HK-2 (cell line): ENCODE results near the gene PARD3.
"Not testable (repeated sequence)": the region's sequence is repeated elsewhere in the genome, so short reads cannot be mapped to it uniquely, and the experiment has no call there.

Experiments used
- DNase-seq: peaks from one replicate; pipeline ENCODE4 v3.0.0-alpha.2; 2018; ENCODE audit not compliant: unreplicated experiment

PARD3 gene

DNA sequence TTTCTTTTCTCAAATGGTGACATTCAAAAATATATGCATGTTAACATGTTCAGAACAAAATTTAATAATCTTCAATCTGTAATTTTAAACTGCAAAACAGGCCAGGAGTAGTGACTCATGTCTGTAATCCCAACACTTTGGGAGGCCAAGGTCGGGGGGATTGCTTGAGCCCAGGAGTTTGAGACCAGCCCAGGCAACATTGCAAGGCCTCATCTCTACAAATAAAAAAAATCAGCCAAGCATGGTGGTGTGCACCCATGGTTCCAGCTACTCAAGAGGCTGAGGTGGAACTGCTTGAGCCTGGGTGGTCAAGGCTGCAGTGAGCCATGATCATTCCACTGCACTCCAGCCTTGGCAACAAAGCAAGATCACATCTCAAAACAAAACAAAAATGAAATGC lies 394.3 kb downstream of the PARD3 start:
- DNase-seq: no peak

DNA sequence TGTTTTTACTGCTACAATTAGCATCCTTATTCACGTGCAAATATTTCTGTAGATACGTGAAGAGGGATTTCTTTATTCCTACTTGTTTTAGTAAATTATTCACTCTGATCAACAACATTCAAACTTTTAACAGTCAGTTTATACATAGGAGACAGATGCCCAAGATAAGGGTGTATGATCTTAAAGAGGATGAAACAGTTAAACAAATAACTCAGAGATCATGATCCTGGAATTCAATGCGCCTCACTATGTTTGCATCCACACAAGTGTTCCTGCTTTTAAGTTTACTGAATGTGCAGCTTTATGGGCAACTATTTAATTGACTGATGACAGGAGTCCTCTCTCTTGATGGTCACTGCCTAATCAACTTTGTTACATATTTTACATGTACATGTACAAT lies 394.8 kb downstream of the PARD3 start:
- no peak for DNase-seq

DNA sequence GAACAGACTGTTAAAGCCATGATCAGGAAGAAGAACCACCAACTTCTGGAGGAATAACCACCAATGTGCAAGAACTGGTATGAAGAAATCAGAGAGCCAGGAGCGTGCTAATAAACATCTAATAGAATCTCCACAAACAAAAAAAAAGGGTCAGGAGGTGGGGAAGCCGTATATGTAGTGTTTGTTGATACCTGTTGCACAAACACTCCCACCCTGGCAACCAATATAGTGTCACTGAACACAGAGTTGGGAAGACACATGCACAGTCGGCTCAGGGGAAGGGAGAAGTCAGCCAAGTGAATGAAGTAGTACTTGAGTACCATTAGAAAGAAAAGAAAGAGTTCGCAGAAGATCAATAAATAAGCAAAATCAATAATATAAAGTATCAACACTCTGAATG lies 400.1 kb downstream of the PARD3 start:
- DNase-seq: no peak

DNA sequence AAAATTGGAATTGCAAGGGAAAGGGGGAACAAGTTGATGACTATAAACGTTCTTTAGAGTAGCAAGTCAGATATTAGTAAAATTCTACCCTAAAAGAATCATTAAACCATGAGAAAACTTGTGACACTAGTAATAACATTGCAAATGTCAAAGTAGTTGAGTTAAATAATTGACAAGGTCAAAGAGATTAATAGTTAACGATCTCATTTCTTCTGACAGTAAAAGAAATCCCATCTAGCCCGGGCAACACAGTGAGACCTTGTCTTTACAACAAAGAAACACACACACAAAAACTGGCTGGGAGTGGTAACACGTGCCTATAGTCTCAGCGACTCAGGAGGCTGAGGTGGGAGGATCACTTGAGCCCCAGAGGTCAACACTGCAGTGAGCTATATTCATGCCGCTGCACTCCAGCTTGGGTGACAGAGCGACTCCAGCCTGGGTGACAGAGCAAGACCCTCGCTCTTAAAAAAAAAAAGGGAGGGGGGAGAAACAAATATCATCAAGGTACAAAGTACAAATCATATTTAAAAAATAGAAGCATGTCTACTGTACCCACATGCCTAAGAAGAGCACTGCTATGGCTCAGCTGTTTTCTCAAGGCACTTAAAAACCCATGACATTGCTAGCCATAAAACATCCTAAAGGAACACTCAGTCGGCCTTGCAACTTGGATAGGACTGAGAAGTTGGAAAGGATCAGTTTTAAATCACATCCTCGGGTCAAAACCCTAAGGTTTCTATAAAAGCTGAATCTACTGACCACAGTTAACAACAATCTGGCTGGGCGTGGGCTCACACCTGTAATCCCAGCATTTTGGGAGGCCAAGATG lies 401.1 kb downstream of the PARD3 start:
- DNase-seq: no peak

DNA sequence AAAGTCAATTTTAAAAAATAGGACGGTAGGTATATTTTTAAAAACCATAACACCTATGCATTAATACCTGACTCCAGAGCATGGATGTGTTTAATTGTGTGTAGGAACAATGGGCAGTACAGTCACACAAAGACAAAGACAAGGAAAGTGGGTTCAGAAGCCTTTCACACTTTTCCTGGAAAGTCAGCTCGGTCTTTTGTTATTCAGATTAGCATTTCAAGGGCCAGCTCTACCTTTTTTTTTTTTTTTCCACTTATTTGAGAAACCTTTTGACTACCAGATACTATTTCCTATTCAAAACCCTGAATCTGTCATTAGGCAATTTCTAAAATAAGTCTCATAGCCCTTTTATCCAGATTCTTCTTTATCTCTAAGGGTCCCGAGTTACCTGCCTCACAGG lies 401.9 kb downstream of the PARD3 start:
- DNase-seq: no peak

DNA sequence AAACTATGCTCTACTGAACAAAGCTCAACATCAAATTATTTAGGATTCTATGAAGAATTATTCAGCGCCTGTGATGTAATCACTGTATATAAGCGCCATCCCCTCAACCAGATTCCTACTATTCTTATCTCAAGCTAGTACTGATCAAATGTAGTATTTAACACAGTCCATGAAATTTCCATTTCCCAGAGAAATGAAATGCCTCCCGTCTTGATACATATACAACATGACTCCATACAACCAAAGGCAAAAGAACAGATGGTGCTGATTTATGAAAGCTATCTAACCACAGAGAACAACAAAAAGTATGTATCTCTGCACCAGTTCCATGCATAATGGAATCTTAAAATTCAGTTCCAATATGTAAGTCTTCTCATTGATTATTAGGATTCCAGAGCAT lies 406.1 kb downstream of the PARD3 start:
- no peak for DNase-seq

DNA sequence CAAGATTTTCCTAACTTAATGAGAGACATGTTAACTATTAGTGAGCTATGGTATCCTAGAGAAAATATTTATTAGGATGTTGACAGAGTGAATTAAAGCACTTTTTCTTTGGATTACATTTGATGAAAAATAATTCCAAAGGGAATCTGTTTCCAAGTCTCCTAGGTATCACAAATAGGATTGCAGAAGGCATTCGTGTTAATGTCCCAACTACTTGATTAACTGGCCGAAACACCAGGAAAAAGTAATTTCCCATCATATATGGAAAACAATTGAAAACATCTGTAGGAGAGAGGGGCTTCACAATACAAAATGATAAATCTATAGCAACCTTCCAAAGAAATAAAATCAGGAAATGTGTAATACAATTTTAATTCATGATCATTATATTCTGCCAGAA lies 406.7 kb downstream of the PARD3 start:
- no peak for DNase-seq

DNA sequence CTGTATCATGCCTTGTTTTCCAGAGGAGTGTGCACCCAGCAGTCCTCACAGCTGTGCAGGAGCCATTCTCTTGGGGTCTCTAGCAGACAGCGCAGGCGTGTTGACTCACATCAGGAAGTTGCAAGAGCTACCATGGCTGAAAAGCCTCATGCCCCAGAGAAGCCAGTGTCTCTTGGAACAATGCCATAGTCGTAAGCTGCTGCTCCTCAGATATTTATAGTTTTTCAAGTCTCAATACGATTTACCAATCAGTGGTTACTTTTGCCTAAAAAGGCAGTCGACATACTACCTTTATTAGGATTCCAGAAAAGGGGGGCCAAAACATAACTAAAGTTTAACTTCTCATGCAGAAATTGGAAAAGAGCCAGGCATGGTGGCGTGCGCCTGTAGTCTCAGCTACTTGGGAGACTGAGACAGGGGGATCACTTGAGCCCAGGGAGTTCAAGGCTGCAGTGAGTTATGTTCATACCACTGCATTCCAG lies 407.7 kb downstream of the PARD3 start:
- no peak for DNase-seq

DNA sequence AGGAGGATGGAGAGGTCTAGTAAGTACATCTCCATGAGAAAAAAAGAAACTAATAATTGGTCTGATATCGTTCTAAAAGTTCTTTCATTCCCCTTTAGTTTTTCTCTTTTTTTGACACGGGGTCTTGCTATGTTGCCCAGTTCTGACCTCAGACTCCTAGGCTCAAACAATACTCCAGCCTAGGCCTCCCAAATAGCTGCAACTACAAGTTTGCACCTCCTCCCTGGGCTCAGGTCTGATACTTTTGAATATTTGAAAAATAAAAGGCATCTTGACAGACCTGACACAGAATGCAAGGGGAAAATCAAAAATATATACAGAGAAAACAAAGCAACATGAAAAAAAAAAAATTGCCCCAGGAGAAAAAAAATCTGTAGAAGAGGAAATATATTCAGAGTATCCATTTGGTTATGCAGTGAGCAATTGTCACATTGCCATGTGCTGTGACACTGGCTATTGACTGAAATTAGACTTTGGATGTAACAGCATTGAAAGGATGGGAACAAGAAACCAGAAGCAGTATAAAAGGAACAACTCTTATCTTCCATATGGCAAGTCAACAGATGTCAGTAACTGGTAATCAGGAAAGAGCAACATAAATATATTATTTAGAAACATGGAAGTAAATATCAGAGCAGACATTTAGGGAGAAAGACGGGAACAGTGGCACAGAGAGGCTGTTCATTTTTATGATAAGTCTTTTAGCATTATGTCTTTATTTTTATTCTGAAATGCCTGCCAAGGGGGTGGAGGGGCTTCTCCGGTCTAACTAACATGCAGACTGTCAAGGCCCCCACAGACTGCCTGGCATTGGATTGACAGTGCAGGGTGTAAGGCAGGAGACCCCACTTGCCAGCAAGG lies 408.4 kb downstream of the PARD3 start:
- no peak for DNase-seq

DNA sequence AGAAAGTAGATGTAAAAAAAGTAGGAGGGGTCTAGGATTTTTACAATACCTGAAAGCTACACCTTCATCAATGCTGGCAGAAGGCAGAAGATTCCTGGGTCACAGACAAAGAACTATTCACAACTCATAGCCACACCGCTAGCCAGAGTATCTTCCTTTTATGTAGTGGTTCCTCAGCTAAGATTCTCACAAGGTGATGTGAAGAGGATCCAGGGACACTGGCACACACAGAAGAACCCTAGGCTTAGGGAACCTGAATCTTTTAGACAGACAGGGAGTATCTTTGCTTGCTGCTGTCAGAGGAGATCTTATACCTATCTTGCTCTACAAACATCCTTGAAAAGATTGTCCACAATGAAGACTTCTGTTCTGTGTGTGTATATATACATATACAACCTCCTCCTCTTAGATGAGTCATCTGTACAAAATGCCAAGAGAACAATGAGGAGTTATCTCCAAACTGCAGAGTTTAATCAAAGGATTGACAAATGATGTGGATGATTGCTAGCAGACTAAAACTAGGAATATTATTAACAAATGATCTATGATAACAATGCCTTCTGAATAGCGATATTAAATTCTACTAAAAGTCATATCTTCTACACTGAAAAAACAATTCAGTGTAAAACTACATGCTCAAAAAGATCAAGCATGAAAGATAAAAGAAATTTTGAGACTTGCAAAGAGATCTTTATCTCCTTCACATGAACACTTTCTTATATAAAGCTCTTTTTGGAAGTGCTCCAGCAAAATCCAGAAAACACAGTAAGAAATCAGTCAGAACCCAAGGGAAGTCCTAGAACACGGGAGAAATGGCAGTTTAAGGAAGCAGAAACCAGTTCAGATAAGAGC lies 409.3 kb downstream of the PARD3 start:
- DNase-seq: no peak

DNA sequence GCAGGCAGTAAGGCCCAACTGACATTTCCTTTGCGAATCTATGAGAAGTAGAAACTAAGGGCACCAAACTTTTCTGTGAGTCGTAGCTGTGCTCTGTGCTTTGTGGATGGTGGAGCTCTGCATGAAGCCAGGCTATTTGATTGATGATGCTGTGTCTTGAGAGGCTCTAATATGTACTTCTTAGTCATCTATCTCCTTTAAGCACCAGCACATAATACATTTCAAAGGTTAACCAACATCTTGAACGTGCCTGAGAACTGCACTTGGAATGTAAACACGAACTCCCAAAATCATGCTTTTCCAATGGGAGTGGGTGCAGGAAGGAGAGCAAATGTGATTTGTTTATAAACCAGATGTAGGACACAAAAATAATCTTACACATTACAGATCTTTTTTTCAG lies 411.6 kb downstream of the PARD3 start:
- DNase-seq: no peak

DNA sequence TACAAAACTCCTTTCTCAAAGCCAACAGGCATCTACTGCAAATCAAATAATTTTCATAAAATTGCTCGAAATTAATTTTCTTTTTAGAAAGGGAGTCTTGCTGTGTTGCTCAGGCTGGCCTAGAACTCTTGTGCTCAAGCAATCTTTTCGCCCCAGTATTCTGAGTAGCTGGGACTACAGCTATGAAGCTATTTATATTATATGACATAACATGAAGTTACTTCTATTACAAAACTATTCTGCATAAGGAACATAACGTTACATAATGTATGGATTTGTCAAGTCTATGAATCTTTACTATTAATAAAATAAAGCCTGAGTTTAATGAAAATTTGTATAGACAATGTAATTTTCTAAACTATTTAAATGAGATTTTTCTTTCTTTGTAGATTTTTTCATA lies 415.0 kb downstream of the PARD3 start:
- no peak for DNase-seq

DNA sequence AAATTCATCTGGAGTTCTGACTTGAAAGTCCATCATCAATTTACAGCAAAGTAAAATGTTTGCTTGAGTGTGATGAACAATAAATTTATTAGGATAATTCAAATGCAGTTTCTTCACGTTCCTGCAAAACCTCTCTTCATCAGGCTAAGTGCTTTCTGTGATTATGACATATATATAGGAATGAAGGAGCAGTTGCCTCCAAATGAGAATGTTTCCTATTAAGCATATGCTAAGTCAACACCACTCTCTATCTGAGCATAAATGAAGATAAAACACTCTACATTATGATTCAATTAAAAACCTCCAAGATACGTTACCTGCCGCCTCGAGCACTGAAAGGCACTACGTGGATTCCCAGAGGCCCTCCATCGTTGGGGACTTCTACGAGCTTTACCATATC lies 416.1 kb downstream of the PARD3 start:
- no peak for DNase-seq

DNA sequence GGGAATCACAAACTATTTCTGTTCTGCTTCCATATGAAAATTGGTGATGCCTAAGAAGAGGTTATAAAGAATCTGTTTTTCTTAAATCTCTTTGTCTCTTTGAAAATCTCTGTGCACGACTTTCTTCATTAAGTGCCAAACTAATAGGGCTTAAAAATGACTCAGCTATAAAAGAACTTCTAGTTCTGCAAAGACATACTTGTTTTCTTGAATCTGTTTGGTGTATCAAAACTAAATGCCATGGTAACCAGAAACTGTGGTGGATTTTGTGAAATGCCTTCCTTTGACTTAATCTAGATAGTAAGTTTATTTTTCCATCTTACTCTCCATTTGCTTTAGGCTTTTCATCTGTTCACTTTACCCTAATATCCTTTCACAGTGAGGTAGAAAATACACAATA lies 417.8 kb downstream of the PARD3 start:
- no peak for DNase-seq

DNA sequence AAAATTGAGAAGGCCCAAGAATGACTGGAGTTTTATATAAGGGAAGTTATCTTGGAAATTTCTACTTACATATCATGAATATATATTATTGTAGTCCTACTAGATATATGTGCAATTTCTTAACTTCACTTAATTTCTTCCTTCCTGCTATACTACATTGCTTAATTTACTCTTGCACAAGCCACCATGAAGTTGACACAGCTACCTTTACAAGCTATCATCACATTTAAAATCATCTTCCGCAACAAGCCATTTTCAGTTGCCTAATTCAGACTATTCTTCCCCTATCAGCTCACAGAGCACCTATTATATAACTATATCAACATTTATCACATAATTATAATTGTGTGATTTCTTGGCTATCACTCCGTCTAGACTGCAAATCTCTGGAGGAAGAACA lies 418.4 kb downstream of the PARD3 start:
- no peak for DNase-seq

DNA sequence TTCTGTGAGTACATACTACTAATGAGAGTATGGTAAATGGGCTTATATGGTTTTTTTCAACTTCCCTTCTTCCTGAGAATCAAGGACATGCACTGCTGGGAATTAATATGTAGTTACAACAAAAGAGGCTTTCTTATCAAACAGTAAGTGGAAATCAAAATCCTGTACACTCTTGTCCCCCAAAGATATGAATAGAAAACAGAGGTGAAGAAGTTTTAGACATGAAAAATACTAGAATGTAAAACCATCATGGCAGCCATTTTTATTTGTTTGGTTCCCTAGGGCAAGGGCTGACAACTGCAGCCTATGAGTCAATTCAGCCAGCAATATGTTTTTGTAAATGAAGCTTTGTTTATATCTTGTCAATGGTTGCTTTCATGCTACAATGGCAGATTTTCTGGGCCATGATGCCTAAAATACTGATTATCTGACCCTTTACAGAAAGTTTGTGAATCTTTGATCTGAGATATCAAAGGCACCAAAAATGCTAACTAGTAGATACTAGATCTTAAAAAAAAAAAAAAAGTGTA lies 422.4 kb downstream of the PARD3 start:
- no peak for DNase-seq

DNA sequence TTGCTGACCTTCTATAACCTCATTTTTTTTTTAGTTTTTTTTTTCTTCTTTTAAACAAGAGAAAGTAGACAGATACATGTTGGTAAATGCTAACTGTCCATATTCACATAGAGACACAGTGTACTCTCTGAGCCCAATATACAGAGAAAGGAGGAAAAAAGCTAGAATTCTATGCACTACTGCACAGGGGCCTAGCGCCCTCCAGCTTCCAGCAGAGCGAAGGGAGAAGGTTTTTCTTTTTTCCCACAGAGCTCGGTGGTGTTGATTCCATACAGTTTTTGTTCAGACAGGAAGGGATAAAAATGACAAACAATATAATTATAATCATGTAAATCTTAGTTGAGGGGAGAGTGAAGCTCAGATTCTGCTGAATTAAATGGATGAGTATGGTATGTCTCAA lies 423.9 kb downstream of the PARD3 start:
- DNase-seq: not testable (repeated sequence)

DNA sequence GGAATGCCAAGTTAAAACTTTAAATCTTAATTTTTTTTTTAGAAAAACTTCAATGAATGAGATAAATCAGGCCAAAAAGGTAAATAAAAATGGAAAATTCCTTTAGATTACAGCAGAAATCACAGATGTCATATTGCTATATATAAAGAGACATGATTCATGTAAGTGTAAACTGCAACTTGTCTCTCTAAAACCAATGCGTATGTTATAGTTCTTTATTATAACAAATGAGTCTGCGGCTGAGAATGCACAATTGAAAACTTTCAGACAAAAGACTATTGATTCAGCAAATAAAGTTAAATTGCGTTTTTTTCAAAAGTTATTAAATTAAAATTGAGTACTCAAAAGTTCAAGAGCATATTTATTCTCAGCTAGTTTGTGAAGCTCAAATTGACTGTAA lies 425.3 kb downstream of the PARD3 start:
- no peak for DNase-seq

DNA sequence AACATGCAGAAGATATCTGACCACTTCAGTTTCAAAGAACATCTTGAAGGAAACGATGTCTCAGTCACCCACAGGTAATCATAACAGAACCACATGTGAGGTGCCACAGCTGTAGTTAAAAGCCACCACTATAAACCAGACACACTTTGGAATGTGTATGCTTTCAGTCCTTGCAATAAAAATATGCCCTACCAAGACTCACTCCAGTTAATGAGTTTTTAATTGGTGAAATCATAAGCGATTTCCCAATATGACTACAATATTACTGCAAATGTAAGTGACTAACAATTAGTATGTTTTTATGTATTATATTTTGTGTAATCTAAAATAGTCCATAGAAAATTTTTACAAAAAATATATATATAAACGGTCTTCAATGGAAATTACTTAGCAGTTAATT lies 428.2 kb downstream of the PARD3 start:
- no peak for DNase-seq

DNA sequence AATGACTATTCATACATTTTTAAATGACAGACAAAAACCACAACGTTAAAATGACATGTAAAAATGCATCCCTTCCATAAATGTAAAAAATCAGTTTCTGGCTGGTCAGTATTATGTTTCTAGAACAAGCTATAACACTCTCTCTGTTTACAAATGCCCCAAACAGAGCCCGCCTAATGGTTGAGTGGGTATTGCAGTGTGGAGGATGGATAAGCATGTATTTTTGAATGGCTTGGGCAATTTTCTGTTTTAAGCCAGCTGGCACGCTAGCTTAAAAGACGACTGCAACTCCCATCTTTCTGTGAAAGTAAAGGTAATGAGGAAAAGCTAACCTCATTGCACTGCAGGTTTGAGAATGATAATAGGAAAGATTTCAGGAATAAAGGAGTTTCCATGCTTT lies 430.7 kb downstream of the PARD3 start:
- no peak for DNase-seq

DNA sequence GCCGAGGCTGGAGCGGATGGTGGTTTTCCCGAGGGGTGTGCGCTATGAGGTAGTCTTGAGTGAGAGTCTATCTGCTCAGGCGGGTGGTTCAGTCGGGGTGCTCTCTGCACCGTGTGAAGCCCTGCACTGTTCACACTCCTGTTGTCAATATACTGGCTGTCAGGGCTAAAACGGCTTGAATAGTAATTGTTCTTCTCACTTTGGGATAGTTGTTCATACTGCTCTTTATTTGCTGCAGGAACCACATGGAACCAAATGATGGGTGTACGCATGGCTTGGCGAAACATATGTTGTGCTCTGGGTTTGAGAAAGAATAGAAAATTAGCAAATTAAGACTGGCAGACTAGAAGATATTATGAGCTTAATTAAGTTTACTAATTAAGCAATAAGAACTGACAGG lies 432.5 kb downstream of the PARD3 start:
- no peak for DNase-seq

DNA sequence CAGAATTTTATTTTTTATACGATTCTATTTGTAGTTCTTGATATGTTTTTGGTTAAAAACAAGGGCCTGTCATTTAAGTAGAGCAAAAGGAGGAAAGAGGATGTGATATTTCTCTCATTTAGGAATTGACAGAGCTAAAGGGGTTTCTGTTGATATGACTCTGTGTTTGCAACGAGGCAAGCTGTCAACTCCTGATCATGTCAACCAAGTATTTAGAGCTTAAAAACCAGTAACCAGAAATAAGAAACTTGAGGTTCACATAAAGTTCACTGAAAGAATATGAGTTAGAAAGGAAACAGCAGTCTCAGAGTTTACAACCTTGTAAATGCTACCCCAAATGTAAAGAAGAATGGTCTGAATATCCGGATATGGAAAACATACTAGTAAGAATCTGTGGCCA lies 434.2 kb downstream of the PARD3 start:
- DNase-seq: no peak
